ENCODE results near the gene BPGM. TPM values are rescaled to one million over a fixed set of nuclear protein-coding genes. Genes with fewer than 3 reads are reported as not detected.

Gene BPGM
- total and polyA plus RNA-seq, 9 of the 15 experiments (the other 6 are each of a cell fraction or from before 2014, with no cell fraction given) = 14.1 to 46.1 (median 21.2) TPM

- ChIA-PET CTCF (ENCODE audit: low intra/inter-chr PET ratio) (interaction anchor here (0.6 to 0.7 kb wide), 3 partner anchors 56 to 133 kb away, joined by 3 read pairs; no protein-coding TSS in a partner anchor), POLR2A (interaction anchor here (0.6 kb wide), 2 partner anchors 206 to 258 kb away, joined by 3 to 4 read pairs; no protein-coding TSS in a partner anchor)
- in situ Hi-C loops (cut with MboI) (no loop called here), intact Hi-C loops (cut with micrococcal nuclease) (loop anchor here (10.0 kb wide), 1 partner anchor 1024 kb away; the partner anchor contains the start of gene STMP1)
- Histone ChIP-seq H3K9me3 (replicated peaks; ENCODE audit: control insufficient read depth, insufficient read depth, low read depth, low read length) (no peaks in the 10 kb centered on the region), H3K4me2 (ENCODE audit: insufficient read depth, low read length) (no peak overlapping the region), H3K9me1 (ENCODE audit: control insufficient read depth, insufficient read depth, low read length) (no peaks in the 10 kb centered on the region), H3K27me3 (ENCODE audit: control insufficient read depth in 2 of 2, insufficient read depth in 2 of 2, low read length in 2 of 2) (no peaks in the 10 kb centered on the region), H3K79me2 (ENCODE audit: control insufficient read depth, insufficient read depth, low read length) (peaks cover 7% of the 10 kb centered on the region; the same call in 2 of the 3 replicates), H3K4me1 (replicated peaks in 1 of 2; ENCODE audit: control insufficient read depth in 2 of 2, insufficient read depth in 2 of 2, low read length in 2 of 2) (peaks cover 0 to 15% of the 10 kb centered on the region in 2 experiments; a peak in 2 of 5 replicates), H3K27ac (ENCODE audit: extremely low read depth, low read depth, low read length) (no peak overlapping the region; the same call in 2 of the 3 replicates), H2AFZ (ENCODE audit: low read depth, low read length) (peak overlapping the region; percentile 65), H3K36me3 (ENCODE audit: control insufficient read depth, insufficient read depth, low read length) (no peaks in the 10 kb centered on the region), H3K4me3 (no peak overlapping the region), H3K9ac (ENCODE audit: insufficient read depth in 1 of 2, low read depth in 2 of 2, low read length in 2 of 2) (no peak overlapping the region), H4K20me1 (replicated peaks; ENCODE audit: control insufficient read depth, insufficient read depth, low read length) (no peaks in the 10 kb centered on the region)
- ATAC-seq = 0 out of 3 replicates have a peak, but pooled peaks have one; percentile 12
- BruUV-seq (replicated peaks) = no TSS peak
- DNase-seq (ENCODE audit: extremely low read depth in 1 of 4, low spot score in 3 of 4) = no peak
- WGBS (ENCODE audit: insufficient coverage, low coverage, missing lambda C conversion rate) = 34% methylated on average over 3 of the region's 3 CpGs
- no peak for FAIRE-seq
- TF ChIP-seq FOXJ2 (tag; IDR thresholded peaks at IDR 0.05) (0 out of 2 replicates have a peak, but pooled peaks have one; percentile 17), ZNF431 (CRISPR knock-in tag; IDR thresholded peaks at IDR 0.05) (no peak), PCBP2 (IDR thresholded peaks at IDR 0.05; ENCODE audit: low read depth, low read length, poor library complexity, severe bottlenecking) (no peak), ZNF609 (CRISPR knock-in tag; IDR thresholded peaks at IDR 0.05; ENCODE audit: borderline replicate concordance) (no peak), NCOA4 (IDR thresholded peaks at IDR 0.05; ENCODE audit: partially characterized antibody) (no peak), NFXL1 (CRISPR knock-in tag; IDR thresholded peaks at IDR 0.05) (no peak), ZBTB8A (IDR thresholded peaks at IDR 0.05; ENCODE audit: partially characterized antibody) (no peak), XRCC4 (IDR thresholded peaks at IDR 0.05; ENCODE audit: extremely low read depth, insufficient read depth, insufficient read length) (no peak), ZNF133 (CRISPR knock-in tag; IDR thresholded peaks at IDR 0.05) (no peak), HDGF (IDR thresholded peaks at IDR 0.05) (0 out of 2 replicates have a peak, but pooled peaks have one; percentile 1), MEF2D (tag; conservative IDR thresholded peaks at IDR 0.05; ENCODE audit: low read depth) (no peak), GABPA (tag; conservative IDR thresholded peaks at IDR 0.05; ENCODE audit: low read depth) (no peak), HDAC3 (IDR thresholded peaks at IDR 0.05; ENCODE audit: borderline replicate concordance, partially characterized antibody) (no peak)
- TF ChIP-seq, protein P1, sequence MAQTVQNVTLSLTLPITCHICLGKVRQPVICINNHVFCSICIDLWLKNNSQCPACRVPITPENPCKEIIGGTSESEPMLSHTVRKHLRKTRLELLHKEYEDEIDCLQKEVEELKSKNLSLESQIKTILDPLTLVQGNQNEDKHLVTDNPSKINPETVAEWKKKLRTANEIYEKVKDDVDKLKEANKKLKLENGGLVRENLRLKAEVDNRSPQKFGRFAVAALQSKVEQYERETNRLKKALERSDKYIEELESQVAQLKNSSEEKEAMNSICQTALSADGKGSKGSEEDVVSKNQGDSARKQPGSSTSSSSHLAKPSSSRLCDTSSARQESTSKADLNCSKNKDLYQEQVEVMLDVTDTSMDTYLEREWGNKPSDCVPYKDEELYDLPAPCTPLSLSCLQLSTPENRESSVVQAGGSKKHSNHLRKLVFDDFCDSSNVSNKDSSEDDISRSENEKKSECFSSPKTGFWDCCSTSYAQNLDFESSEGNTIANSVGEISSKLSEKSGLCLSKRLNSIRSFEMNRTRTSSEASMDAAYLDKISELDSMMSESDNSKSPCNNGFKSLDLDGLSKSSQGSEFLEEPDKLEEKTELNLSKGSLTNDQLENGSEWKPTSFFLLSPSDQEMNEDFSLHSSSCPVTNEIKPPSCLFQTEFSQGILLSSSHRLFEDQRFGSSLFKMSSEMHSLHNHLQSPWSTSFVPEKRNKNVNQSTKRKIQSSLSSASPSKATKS (CRISPR knock-in tag; IDR thresholded peaks at IDR 0.05) = no peak
These were observed 5.6 kb upstream of the BPGM start for GRCh38 chr7:134640842-134641715.

Data from K562 (cell line).